Body of pancreas (tissue), 4 donors: ENCODE measurements around the gene SBF2.

Experiments
- CTCF ChIP-seq, 7 experiments: fragments of 450-650 bp in 4 of 7; fragments of 200-600 bp in 3 of 7; sonication (generic) in 3 of 7; IDR thresholded peaks; one replicate each; pipeline ENCODE4 v1.5.1; 2016 to 2019; ENCODE audit warnings: antibody characterized with exemption in 7 of 7
- POLR2A ChIP-seq, 3 donors: fragments of 450-650 bp; IDR thresholded peaks; one replicate each; pipeline ENCODE4 v1.6.1; 2016; ENCODE audit warnings: antibody characterized with exemption in 3 of 3, mild to moderate bottlenecking in 2 of 3

GRCh38 chr11:9733212-9733611 lies 560.8 kb downstream of the SBF2 start:
- TF ChIP-seq POLR2A (IDR thresholded peaks at IDR 0.05) (no peak), CTCF (IDR thresholded peaks at IDR 0.05) (no peak)
